D341Med (cell line): Measurements from ENCODE around the gene PHLDB1.

Experiments used
- DNase-seq: peaks from one replicate; pipeline ENCODE4 v3.0.0; 2012; ENCODE audit warnings: low spot score

Gene PHLDB1

DNA sequence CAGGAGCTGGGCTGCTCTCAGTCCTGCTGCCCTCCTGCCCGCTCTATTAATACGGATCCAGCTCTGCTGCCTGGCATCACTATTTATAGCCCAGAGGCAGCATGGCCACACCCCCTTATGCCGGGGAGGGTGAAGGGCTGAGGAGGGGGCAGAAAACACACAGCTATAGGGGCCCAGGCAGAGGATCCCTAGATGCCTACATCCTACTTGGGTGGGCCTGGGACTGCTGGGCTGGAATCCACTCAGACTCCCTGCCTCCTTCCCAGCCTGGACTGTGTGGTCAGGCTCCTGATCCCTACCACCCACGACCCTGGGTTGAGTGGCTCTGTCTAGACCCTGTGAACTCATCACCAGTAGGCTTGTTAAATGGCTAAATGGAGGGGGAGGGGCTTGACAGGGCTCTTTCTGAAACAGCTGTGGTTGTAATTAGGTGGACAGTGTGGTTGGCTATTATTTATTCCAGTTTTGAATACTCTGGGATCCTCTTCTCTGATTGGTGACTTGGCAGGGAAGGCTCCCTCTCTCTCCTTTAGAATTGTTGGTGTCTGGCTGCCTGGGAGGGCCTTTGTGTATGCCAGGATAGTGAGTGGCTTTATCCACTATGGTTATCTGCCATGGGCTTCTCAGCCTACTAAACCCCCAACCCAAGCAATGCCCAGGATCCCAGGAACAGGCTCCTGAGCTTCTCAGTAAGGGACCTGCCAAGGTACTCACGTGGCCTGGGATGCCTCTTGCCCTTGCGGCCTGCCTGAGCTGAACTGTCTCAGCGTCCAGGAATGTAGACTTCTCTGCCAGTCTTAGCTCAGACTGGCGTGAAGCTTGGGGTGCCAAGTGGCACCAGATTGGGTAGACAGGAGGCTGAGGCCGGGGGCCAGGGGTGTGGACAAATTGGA, 15.2 kb downstream of the PHLDB1 start:
- DNase-seq = no peak

DNA sequence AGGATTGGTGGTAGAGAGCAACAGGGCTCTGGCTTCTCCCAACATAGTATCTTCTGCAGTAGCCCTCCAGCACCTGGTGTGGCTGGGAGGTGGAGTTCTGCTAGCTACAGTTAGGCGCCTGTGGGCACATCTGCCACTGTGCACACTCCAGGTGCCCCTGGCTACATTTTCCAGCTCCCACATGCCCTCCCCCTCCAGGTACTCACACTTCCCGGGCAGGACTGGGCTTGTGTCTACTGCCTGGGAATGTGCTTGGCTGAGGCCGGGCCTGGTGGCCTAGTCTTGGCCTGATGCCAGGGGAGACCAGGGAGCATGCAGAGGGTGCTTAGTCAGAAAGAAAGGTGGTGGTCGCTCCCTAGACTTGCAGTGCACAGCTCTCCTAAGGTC, 15.8 kb downstream of the PHLDB1 start:
- no peak for DNase-seq

DNA sequence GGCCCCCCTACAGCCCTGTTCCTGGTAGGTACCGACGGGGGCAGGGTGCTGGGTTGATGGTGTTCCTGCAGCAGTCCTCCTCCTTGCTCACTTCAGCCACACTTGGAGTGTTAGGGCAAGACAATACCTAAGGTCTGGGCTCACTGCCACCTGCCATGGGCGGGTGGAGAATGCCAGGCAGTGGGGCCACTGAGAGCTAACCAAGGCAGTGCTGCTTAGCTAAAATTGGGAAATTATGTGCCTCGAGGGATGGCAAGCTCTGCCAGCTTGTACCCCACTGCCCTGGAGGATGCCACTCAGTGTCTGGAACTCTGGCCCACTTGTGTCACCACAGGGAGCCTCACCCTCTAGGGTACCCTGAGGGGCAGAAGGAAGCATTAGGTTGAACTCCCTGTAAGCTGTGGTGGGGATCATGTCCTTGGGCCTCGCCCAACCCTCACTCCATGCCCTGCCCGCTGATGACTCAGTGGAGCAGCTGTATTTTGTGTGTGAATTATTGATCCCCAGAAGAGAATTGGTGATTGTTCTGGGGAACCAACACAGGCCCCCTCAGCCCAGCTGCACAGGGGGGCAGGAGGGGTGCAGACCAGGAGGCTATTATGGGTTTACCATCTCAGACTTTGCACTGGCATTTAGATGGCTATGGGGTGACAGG, 17.7 kb downstream of the PHLDB1 start:
- DNase-seq = no peak

DNA sequence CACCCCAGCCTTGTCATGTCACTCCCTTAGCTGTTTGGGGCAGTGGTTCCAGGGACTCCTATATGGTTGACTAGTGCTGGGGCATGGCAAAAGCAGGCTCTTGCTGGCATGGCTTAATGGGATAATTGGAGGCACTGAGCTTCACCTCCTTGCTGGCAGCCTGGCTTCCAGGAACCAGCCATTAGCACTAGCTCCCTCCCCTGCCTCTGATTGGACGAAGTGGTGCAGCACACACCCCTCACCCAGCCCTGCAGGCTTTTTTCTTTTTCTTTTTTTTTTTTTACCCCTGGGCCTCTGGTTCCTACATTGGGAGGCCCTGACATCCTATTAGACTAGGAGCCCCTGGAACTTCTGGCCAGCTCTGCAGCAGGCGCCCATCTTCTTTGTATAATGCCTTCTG, 18.6 kb downstream of the PHLDB1 start:
- DNase-seq = no peak

DNA sequence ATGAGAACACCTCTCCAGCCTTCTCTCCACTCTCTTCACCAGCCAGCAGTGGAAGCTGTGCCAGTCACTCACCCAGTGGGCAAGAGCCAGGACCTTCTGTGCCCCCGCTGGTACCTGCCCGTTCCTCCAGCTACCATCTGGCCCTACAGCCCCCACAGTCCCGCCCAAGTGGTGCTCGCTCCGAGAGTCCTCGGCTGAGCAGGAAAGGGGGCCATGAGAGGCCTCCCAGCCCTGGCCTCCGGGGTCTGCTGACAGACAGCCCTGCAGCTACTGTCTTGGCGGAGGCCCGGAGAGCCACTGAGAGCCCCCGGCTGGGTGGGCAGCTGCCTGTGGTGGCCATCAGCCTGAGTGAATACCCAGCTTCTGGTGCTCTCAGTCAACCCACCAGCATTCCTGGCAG, 20.2 kb downstream of the PHLDB1 start:
- no peak for DNase-seq

DNA sequence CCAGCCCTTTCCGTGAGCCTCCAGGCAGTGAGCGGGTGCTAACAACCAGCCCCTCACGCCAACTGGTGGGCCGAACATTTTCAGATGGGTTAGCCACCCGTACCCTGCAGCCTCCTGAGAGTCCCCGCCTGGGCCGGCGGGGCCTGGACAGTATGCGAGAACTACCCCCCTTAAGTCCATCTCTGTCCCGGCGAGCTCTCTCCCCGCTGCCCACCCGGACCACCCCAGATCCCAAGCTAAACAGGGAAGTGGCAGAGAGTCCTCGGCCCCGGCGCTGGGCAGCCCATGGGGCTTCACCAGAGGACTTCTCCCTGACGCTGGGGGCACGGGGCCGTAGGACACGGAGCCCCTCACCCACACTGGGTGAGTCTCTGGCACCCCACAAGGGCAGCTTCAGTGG, 20.6 kb downstream of the PHLDB1 start:
- DNase-seq = no peak

DNA sequence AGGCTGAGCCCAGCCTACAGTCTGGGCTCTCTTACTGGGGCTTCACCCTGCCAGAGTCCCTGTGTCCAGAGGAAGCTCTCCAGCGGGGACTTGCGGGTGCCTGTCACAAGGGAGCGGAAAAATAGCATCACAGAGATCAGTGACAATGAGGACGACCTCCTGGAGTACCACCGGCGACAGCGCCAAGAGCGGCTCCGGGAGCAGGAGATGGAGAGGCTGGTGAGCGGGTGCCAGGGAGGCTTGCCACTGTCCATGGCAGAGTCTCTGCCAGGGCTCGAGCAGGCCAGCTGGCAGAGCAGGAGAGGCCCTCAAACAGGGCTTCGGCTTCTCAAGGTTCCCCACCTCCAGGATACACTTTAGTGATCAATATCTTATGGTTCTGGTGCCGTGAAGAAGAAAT, 21.0 kb downstream of the PHLDB1 start:
- DNase-seq = no peak

DNA sequence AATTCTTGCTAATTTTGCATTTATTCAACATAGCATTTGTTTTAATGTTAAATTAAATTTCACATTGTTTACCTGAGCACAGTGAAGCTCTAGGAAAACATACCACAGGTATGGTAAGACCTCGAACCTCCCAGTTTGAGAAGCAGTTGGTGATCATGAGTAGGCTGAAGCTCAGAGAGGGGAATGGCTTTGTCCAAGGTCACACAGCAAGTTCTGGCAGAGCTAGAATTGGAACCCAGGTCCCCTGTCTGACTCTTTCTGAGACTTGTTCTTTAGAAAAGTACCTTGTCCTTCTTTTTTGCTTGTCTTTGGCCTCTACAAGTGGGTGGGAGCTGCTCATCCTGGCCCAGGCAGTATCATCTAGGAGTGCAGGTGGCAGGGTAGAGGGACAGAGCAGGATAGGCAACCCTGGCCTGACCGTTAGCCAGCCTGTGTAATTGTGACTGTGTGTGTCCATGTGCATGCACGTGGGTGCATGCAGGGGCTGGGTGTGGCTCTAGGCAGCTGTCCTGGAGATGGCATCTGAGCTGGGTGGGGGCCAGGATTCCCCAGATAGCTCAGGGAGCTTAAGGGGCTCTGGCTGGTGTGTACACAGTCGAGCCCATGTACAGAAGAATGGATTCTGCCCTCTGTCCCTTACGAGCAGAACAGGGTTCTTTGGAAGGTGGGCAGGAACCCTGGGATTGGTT, 21.6 kb downstream of the PHLDB1 start:
- DNase-seq = no peak

DNA sequence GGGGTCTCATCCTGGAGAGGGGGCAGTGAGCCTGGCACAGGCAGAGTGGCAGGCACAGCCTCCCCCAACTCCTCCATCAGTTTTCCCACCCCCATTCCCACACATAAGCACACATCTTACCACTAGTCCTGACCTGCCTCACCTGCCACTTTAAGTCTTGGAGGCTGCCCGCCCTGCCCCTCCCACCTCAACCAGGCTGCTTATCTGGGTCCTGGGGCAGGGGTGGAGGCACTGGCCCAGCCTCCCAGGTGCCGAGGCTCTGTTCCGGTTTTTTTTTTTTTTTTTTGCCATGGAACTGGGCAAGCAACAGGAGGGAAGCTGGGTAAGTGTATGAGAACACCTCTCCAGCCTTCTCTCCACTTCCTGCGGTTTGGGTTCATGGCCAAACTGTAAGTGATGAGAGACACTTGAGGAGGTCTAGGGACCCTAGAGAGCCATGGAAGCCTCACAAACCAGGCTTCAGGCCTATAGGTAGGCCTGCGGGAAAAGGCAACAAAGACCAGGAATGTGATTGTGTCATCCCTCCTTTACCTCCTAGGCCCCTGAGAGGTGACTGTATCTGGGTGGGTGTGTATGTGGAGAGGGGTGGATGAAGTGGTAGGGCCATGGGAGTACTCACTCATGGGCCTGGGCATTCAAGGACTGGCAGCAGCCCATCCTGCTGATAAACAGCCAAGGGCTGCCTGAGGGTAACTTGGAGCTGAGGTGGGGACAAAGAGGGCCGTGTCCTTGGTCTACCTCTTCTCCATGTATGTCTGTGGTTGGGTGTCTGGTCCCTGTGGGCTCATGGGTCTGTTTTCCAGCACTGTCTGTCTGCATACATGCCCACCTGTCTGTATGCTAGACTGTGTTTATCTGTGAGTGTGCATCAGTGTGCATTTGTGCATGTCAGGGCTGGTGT, 22.6 kb downstream of the PHLDB1 start:
- DNase-seq = no peak

DNA sequence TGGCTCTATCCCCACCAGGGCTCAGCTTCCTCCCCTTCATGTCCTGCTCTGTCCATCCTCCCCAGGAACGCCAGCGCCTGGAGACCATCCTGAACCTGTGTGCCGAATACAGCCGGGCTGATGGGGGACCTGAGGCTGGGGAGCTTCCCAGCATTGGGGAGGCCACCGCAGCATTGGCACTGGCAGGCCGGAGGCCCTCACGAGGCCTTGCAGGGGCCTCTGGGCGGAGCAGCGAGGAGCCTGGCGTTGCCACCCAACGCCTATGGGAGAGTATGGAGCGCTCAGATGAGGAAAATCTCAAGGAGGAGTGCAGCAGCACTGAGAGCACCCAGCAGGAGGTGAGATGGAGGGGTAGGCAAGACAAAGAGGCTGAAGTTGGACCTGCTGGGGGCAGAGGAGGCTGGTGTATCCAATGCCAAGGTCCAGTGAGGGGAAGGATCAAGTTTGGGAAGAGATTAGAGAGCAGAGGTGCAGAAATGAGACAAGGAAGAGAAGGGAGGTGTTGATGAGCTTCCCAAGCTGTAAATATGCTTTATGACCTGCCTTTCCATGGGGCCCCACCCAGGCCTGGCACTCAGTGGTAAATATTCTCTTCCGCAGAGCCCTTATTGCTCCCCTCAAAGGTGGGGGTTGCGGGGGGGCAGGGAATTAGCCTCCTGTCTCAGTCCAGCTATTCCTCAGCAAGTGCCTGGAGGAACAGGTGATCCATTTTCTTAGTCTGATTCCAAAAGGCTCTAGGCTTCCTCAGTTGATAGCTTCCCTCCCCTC, 23.9 kb downstream of the PHLDB1 start:
- DNase-seq = no peak

DNA sequence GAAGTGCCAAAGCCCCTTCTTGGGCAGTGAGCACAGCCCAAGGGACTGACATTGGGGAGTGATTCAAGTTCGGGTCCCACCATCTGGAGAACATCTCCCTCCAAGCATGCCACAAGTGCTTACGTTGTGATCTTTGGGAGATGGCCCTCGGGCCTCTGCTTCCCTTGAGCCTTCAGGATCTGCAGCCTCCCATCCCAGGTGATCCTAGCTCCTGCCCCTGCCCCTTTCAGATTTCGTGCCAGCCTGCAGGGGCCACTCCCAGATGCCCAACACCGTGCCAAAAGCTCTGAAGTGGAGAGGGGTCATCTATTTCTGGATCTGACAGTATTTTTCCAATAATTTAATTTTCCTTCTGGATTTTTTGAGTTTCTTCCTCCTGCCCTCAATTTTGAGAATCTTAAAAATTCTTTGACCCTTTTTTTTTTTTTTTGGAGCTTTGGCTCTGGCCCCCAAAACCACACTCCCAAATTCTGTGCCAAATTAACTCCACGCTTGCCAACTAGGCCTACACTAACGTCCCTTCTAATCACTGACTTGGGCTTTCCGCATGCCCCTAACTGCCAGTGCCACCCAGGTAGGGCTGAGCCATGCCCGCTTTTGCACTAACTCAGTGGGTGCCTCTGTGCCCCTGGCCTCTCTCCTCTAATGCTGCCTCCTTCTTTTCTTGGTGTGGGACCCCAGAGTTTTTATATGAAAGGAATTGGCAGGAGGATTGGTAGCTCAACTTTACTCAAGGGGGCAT, 25.3 kb downstream of the PHLDB1 start:
- no peak for DNase-seq

DNA sequence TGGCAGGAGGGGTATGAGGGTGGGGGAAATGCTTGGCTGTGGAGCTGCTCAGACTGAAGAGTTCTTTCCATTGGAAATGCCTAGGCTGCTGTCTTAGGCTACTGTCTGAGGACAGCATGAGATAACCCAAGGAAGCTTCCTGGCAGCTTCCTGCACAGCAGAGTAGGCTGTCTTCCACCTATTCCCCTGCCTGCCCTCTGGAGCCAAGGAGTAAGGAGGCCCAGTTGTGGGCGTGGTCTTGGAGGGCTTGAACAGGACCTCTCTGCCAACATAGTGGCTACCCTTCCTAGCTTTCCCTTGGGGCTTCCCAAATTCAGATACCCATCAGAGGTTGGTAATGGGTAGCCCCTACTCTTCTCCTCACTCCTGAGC, 25.9 kb downstream of the PHLDB1 start:
- no peak for DNase-seq

DNA sequence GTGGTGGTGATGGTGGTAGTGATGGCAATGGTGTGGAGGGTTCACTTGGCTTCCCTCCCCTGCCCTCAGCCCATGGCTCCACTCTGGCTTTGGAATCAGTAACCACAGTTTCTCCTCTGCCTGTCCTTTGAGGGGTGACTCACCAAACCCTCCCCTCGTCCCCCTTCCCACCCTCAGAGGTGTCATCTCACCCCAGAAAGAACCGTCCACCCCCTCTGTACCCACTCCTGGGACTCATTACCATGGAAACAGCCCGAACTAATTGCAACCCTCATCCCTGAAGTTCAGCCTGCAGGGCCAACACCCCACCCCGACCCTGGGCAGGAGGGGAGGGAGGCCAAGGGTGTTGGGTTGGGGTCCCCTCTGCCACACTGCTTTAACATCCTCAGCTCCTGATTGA, 26.6 kb downstream of the PHLDB1 start:
- DNase-seq = no peak

DNA sequence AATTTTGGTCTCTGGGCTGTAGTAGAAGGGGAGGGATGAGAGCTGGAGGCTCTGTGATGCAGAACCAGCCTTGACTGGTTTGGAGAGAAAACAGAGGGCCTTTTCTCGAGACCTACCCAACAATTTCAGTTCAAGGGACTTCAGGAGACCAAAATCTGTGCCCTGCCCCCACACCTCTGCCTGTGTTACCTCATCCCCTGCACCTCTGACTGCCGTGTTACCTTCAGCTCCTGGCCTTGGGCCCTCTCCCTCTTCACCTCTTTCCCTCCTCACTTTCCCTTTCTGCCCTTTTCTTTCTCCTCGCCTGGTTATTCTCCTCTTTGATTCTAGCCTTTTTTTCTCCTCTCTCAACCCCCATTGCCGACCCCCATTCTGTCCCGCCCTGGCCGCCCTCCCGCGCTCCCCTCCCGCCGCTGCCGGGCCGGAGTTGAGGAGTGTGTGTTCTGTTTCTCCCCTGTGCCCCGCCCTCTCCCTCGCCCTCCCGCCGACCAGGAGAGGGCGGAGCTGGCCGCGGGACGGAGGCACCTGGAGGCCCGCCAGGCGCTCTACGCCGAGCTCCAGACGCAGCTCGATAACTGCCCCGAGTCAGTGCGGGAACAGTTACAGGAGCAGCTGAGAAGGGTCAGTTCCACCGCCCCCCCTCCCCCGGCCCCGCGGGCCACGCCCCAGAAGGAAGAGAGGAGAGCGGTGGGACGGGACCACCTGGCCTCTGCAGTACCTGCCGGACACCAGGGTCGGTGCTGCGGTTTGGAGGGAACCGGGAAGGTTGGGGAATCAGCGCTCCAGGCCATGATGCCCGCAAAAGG, 27.2 kb downstream of the PHLDB1 start:
- DNase-seq = peak; percentile 80

DNA sequence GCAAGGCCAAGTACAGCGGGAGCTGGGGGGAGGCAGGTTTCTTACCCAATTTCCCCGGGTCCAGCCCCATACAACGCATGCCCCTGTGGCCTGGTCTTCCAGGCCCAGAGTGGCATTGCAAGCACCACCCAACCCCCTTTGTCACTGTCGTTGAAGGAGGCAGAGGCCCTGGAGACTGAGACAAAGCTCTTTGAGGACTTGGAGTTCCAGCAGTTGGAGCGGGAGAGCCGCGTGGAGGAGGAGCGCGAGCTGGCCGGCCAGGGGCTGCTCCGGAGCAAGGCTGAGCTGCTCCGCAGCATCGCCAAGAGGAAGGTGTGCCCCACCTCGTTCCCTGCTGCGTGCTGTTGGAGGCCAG, 27.8 kb downstream of the PHLDB1 start:
- no peak for DNase-seq

DNA sequence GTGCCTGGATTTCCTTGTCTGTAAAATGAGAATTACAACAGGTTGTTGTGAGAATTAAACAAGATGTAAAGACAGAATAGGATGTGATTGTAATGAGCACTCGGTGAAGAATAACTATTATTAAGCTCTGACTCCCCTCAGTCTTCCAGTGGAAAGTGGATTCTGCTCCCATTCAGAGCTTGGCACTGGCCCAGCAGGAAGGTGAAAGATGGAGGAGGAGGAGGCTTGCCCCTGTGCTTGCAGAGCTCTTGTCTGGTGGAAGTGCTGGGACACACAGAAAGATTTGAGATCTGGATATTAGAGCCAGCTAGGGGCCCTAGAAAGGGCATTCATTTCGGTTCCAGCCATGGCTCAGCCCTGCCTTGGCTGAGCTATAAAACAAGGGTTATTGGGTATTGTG, 28.2 kb downstream of the PHLDB1 start:
- no peak for DNase-seq

DNA sequence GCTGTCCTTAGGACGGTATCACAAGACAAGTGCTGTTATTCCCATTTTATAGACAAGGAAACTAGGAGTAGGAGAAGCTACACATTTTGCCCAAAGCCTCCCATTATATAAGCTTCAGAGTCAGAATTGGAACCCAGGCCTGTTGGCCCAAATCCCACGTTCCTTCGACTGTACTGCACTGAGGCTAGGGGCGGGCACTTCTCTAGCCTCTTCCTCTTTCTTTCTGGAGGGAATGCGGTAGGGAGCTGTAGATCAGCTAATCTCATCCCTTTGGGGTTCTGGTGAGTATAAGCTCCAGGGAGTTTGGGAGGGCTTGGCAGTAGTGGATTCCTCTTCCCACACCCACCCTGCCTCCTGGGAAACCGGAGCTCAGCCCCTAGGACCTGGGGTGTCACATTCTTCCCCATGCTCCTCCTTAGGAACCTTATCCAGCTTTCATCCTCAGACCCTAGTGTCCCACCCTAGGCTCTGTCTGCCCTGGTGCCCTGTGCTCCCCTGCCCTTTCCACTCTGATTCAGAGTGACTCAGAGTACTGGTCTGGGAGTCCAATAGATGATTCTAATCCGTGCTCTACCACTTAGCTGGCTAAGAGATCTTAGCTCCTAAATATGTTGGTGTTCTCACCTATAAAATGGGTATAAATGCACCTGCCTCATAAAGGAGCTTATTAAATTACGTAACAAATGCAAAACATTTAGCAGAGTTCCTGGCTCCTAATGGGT, 29.3 kb downstream of the PHLDB1 start:
- no peak for DNase-seq

DNA sequence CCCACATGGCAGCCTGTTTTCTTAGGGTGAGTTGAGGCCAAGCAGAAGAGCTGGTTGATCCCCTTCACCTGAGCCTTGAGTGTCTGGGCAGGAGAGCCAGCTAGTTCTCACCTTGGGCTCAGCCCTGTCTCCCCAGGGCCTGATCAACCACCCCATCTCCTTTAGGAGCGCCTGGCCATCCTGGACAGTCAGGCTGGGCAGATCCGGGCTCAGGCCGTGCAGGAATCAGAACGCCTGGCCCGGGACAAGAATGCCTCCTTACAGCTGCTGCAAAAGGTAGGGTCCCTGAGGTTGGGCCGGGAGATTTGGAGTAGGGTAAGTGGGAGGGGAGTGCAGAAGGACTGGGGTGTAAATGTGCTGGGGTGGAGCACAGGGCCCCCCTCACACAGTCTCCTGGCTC, 31.3 kb downstream of the PHLDB1 start:
- DNase-seq = no peak

DNA sequence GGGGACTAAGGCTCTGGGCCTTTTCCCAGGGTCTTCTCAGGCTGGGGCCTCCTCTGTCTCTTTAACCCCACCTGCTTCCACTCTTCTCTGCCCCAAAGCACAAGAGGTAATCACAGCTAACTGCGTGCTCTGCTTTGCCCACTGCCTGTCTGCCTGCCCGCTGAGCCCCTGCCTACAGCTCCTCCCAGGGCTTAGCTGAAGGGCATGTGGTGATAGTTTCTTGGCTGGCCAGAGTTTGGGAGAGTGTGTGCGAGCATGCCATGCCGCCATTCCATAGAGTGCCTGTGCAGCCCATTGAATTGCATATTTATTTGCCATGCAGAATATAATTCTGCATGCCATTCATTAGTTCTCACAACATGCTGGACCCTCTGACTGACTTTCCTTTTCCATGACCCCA, 32.5 kb downstream of the PHLDB1 start:
- DNase-seq = no peak
